Activated naive CD4-positive, alpha-beta T cell (primary cell): Measurements from ENCODE around the gene MCM7.
"Not testable (repeated sequence)": the region's sequence is repeated elsewhere in the genome, so short reads cannot be mapped to it uniquely, and the experiment has no call there.

ENCODE experiments used
- DNase-seq, 4 experiments: peaks; one replicate each; lab custom pipeline; 2025; lab: John Stamatoyannopoulos, UW

The MCM7 gene

DNA sequence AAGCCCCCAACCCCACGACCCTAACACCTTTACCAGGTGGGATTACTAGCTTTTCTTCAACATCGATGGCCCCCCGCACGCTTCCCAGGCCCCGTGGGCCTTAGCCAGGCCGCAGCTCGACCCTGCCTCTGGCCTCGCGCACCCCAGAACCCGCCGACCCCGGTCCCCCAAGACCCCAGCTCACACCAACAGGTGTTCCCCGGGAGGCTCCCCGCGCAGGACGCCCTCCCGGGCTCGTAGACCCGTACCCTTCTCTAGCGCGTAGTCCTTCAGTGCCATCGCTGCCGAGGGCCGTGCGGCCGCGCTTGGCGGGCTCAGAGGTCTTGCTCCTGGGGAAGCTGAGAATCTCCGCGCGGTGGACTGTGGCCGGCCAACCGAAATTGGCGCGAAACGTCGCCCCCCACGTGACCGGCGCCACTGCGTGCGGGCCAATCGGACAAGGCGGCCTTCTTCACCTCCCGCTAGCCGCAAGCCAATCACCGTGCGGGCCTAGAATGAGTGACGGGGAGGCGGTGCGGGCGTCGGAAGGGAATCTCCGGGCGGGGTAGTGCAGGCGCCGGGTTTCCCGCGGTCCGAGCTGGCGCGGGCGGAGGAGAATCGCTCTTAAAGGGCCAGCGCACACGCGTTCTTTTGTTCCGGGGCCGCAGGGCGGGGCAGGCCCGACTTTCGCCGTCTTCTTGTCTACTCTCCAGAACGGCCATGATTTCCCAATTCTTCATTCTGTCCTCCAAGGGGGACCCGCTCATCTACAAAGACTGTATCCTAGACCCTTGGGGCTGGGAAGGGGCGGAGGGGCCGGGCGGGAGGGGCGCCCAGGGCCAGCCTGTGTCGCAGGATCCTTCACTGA, at the start of gene MCM7, which contains the start of gene AP4M1:
TSS of gene MCM7 (minus strand) at position 382 of the 847 bp plus-strand sequence. CDS start at position 279, 103 bp downstream.
TSS of gene AP4M1 (plus strand) at position 628 of the 847 bp plus-strand sequence. CDS start at position 700, 72 bp downstream.
- peak; percentile 84 to 93 (median 90) for DNase-seq

DNA sequence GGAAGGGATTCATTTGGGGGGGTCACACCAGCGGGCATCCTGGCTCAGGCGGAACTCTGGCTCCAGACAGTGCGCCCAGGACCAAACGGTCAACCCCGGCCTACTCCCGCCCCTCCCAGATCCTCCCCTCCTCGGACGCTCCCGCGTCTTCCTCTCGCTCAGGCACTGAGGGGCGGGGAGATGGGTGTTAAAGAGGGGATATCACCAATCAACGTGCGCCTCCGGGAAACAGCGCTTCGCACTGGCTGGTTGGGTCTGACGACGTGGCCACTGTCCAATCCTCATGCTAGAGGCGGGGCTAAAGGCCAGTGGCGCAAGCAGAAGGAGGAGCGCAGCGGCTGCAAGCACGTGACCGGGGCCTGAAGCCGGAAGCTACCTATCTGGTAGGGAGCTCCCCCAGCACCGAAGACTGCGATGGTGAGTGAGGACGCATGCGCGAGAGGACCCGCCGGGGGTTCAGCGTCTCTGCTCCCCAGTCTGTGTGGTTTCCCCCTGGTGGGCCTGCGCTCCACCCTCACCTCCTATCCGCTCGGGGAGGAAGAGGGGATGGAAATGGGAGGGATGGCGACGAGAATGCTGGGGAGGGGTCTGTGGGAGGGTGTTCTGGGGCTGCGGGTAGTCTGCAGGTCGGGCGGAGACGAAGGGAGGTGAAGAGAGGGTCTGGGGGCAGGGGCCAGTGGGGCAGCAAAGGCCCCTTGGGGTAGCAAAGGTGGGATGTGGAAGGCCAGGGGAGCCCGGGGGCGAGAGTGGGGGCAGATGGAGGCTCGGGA, 47.5 kb upstream of the MCM7 start, which contains the start of gene LAMTOR4:
TSS of gene LAMTOR4 (plus strand) at position 360 of the 770 bp plus-strand sequence. CDS start at position 415, 55 bp downstream.
- peak; percentile 86 to 96 (median 92) for DNase-seq

DNA sequence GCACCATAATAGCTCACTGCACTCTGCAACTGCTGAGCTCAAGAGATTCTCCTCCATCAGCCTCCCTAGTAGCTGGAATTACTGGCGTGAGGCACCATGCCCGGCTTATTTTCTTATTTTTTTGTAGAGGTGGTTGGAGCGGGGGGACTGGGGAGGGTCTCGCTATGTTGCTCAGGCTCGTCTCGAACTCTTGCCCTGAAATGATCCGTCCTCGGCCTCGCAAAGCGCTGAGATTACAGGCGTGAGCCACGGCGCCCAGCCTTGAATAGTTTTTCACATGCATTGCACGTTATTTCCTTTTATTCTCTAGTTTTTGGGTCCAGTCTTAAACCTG, 47.0 kb upstream of the MCM7 start:
- no peak for DNase-seq

DNA sequence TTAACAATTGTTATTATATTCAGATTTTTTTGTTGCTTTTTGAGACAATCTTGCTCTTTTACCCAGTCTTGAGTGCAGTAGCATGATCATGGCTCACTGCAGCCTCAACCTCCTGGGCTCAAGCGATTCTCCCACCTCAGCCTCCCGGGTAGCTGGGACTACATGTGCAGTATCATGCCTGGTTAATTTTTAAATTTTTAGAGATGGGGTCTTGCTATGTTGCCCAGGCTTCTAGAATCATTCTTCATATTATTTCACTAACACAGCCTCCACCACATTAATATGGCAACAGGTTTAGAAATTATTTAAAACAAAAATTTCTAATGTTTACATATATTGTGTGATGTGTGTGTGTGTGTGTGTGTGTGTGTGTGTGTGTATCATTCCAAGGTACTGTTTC, 46.1 kb upstream of the MCM7 start:
- DNase-seq: no peak

DNA sequence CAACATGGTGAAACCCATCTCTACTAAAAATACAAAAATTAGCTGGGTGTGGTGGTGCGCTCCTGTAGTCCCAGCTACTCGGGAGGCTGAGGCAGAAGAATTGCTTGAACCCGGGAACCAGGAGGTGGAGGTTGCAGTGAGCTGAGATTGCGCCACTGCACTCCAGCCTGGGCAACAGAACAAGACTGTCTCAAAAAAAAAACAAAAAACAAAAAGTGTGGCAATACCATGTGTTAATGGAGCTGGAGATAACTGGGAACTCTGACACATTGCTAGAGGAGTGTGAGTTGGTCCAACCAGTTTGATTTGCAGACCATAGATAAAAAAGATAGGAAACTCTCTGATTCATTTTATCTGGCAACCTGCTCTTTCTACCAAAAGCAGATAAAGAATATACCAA, 45.2 kb upstream of the MCM7 start:
- not testable (repeated sequence) for DNase-seq

DNA sequence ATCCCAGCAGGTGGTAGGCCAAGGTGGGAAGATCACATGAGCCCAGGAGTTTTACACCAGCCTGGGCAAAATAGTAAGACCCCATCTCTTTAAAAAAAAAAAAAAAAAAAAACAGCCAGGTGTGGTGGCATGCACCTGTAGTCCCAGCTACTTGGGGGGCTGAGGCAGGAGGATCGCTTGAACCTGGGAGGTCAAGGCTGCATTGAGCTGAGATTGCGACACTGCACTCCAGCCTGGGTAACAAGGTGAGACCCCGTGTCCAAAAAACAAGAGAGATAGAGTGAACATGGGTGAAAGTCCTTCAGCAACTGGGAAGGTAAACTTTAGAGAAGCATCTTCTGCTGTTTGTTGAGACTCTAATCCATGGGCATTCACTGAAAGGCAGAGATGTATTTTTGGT, 41.3 kb upstream of the MCM7 start:
- no peak for DNase-seq

DNA sequence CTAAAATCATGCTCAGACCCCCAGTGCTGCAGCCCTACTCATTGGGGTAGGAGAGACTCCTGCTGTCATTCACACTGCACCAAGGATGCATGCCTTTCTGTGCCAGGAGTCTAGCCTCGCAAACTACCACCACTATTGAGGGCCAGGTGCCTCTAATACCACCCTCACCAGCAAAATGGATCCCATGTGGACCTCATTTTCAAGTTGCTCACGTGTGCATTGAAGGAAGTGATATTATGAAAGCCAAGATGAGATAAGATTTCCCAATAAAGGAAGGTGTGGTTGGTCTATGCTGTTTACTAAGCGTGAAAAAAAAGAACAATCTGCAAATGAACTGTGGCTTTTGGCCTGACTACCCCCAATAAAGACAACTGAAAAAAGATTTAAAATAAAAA, 40.4 kb upstream of the MCM7 start:
- DNase-seq: no peak

DNA sequence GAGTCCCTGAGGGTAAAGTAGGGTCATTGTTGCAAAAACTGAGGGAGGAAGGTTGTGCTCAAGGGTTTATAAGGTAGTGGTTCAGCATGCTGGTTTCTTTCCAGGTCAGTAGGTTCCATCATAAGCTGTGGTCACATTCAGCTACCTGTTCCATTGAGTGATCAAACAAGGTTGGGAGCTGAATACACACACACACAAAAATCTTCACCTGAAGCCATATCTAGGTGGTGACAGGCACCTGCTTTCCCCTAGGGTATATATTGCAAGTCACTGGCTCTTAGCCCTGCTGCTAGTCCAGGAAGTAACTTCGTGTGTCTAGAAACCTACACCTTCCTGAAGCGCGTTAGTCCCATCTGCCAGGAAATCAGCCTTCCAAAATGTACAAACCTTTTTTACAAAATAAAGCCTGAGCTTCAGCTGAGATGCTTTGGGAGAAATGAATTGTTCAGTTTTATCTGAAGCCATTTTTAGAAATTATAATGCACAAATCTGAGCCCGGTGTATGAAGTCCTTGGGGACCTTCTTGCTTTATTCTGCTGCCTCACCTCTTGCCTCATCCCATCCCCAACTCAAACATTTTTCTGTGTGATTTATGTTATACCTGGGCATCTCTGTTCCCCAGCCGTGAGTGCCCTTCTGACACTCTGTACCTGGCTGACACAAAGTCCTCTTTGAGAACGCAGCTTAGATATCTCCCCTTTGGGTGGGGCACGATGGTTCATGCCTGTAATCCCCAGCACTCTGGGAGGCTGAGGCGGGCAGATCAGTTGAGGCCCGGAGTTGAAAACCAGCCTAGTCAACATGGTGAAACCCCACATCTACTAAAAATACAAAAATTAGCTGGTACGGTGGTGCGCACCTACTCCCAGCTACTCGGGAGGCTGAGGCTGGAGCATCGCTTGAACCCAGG, 36.9 kb upstream of the MCM7 start:
- DNase-seq: no peak

DNA sequence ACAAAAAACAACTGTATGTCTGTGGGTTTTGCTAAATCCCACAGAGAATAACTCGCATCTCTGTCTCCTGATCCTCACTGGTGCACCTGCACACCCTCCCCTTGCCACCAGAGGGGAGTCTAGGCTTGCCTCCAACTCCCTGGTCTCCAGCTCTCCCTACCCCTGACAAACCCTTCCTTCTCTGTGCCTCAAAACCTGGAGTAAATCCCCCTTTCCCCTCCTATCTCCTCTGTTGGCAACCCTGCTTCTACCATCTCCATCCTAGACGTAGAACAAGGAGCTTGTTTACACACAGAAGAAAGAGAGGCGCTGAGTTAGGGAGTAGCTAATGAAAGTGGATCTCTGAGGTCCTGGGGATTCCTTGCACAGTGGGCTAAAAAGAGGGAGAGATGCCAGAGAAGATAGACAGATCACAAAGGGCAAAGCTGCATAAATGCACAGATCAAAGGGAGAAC, 31.5 kb upstream of the MCM7 start:
- DNase-seq: peak in 2 of 4 experiments; percentile 38 to 51

DNA sequence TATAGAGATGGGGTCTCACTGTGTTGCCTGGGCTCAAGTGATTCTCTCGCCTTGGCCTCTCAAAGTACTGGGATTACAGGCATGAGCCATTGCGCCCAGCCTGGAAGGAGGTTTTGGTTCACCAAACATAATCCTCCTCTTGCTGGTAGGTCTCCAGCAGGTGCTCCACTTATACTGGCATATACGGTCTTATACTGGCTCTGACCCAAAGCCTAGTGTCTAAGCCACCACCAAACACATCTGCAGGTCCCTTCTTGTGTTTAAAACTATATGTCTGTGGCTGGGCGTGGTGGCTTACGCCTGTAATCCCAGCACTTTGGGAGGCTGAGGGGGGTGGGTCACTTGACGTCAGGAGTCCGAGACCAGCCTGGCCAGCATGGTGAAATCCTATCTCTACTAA, 30.9 kb upstream of the MCM7 start:
- DNase-seq: no peak

DNA sequence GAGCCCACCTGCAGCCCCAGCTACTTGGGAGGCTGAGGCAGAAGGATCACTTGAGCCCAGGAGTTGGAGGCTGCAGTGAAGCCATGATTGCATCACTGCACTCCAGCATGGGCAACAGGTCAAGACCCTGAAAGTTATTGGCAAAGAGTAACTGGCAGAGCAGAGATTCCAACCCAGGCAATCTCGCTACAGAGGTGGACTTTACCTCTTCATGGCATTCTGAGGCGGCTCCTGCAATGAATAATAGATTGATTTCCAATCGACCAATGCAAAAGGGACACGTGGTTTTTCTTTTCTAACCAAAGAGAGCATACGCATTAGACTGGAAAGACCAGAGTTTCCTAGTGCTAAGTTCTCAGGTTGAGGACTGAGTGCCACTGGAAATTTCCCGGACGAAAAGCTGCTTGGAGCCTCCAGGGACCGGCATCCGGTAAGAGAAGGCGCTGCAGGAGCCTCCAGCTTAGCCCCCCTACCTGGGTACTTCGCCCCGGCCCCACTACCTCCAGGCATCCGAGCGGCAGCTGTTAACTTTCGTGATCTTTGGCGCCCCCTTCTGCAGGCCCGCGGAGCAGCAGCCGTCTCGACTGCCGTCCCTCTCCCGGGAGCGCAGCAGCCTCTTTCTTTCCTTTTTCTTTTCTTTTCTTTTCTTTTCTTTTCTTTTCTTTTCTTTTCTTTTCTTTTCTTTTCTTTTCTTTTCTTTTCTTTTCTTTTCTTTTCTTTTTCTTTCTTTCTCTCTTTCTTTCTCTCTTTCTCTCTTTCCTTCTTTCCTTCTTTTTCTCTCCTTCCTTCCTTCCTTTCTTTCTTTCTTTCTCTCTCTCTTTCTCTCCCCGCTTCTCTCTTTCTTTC, 29.6 kb upstream of the MCM7 start:
- peak; percentile 54 to 88 (median 84) for DNase-seq

DNA sequence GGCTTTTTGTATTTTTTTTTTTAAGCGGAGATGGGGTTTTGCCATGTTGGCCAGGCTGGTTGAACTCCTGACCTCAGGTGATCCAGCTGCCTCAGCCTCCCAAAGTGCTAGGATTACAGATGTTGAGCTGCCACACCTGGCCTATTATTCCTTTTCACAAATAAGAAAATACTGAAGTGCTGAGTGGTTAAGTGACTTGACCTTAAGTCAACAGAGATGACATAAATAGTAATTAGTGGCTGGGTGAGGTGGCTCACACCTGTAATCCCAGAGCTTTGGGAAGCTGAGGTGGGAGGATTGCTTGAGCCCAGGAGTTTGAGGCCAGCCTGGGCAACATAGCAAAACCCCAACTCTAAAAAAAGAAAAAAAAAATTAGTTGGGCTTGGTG, 29.0 kb upstream of the MCM7 start:
- DNase-seq: not testable (repeated sequence)

DNA sequence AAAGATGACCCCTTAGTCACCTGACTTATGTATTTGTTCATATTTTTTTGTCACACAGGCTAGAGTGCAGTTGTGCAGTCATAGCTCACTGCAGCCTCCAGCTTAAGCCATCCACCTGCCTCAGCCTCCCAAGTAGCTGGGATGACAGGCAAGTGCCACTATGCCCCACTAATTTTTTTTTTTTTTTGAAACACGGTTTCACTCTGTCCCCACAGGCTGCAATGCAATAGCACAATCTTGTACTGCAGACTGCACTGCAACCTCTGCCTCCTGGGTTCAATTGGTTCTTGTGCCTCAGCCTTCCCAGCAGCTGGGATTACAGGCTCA, 27.4 kb upstream of the MCM7 start:
- no peak for DNase-seq

DNA sequence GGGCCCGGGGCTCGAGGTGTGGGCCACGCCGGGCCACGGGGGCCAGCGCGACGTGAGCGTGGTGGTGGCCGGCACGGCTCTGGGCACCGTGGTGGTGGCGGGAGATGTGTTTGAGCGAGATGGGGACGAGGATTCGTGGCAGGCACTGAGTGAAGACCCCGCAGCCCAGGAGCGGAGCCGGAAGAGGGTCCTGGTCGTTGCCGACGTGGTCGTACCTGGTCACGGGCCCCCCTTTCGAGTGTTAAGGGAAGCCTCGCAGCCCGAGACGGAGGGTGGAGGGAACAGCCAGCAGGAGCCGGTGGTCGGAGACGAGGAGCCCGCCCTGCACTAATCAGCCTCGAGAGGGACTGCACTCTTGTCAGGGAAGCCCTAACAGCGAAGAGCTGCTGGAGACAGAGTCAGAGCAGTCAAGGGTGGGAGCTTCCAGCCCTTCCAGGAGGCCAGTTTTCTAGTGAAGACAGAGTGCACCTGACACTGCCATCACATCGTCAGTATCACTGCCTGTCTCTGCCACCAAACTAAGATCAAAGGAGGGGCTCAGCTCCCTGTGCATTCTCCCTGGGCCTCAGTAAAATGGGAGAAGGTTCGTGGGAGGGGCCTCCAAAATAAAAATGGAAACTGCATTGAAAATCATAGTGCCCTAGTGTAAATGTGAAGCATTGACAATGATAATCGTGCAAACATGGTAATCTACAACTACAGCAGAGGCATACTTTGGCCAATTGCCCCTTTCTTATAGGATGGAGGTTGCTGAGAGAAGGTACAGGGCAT, 26.9 kb upstream of the MCM7 start:
- DNase-seq: peak in 1 of 4 experiments; percentile 18

DNA sequence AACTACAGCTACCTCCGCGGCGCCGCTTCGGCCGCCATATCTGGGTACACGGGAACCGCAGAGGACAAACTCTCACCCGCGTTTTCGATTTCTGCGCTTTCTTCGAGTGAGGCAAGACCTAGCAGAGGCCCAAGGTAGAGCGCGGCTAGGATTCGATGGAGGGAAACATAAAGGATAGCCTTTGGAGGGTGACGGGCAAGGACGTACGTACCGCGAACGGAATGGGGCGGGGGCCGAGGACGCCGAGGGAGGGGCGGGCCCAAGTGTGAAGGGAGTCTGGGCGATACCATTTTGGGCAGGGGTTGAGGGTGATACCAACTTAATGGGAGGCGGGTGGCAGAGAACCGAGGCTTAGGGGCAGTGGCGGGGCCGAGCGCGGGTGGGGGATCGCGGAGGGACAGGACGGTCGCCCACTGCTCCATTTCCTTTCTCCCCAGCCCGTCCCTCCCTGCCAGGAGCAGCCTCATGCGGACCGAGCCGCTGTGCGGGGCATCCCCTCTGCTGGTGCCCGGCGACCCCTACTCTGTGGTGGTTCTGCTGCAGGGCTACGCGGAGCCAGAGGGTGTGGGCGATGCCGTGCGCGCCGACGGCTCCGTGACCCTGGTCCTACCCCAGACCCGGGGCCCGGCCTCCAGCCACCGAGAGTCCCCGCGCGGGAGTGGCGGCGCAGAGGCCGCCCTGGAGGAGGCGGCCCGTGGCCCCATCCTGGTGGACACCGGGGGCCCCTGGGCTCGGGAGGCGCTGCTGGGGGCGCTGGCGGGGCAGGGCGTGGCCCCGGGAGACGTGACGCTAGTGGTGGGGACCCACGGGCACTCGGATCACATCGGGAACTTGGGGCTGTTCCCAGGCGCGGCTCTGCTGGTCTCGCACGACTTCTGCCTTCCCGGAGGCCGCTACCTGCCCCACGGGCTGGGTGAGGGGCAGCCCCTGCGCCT, 26.0 kb upstream of the MCM7 start, which contains the start of gene MBLAC1:
TSS of gene MBLAC1 (plus strand) at position 37 of the 935 bp plus-strand sequence. CDS start at position 466, 429 bp downstream.
- DNase-seq: peak; percentile 73 to 88 (median 80)

DNA sequence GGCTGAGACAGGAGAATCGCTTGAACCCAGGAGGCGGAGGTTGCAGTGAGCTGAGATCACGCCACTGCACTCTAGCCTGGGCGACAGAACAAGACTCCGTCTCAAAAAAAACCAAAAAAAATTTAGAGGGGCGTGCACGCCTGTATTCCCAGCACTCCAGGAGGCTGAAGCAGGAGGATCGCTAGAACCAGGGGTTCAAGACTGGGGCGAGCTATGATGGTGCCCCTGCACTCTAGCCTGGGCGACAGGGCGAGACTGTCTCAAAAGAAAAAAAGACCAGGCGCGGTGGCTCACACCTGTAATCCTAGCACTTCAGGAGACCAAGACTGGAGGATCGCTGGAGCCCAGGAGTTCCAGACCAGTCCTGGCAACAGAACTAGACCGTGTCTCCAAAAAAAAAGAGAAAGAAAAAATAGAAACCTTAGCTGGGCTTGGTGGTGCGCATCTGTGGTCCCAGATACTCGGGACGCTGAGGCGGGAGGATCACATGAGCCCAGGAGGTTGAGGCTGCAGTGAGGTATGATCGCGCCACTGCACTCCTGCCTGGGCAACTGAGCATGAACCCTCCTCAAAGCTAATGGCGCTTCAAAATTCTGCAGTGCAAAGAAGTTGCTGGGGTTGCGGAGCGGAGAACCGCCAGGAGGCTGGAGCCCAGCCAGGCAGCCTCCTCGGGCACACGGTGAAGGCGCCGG, 25.2 kb upstream of the MCM7 start:
- DNase-seq: no peak

DNA sequence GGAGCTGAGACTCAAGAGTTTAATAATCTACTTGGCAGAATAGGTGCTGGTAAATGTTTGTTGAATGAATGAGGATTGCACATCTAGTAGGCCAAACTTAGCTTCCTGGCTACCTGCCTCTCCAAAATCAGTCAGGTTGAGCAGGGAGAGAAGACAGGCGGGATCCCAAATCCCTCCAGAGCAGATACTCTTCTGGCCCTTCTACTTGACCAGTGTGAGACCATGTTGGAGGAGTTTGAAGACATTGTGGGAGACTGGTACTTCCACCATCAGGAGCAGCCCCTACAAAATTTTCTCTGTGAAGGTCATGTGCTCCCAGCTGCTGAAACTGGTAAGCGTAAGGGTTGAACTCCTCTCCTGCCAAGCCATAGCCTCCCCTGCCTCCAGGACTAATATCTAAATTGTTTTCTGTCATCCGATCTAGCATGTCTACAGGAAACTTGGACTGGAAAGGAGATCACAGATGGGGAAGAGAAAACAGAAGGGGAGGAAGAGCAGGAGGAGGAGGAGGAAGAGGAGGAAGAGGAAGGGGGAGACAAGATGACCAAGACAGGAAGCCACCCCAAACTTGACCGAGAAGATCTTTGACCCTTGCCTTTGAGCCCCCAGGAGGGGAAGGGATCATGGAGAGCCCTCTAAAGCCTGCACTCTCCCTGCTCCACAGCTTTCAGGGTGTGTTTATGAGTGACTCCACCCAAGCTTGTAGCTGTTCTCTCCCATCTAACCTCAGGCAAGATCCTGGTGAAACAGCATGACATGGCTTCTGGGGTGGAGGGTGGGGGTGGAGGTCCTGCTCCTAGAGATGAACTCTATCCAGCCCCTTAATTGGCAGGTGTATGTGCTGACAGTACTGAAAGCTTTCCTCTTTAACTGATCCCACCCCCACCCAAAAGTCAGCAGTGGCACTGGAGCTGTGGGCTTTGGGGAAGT, 23.4 kb upstream of the MCM7 start:
- no peak for DNase-seq
